Measurements from ENCODE around the gene FLRT2.

Gene FLRT2

GRCh38 chr14:85675957-85676356, 146.0 kb downstream of the FLRT2 start:
- H3K4me3 ChIP-seq (ENCODE audit: low read depth, low read length), result no peak overlapping the region

GRCh38 chr14:85686908-85687307, 157.0 kb downstream of the FLRT2 start:
- TF ChIP-seq, protein P1, sequence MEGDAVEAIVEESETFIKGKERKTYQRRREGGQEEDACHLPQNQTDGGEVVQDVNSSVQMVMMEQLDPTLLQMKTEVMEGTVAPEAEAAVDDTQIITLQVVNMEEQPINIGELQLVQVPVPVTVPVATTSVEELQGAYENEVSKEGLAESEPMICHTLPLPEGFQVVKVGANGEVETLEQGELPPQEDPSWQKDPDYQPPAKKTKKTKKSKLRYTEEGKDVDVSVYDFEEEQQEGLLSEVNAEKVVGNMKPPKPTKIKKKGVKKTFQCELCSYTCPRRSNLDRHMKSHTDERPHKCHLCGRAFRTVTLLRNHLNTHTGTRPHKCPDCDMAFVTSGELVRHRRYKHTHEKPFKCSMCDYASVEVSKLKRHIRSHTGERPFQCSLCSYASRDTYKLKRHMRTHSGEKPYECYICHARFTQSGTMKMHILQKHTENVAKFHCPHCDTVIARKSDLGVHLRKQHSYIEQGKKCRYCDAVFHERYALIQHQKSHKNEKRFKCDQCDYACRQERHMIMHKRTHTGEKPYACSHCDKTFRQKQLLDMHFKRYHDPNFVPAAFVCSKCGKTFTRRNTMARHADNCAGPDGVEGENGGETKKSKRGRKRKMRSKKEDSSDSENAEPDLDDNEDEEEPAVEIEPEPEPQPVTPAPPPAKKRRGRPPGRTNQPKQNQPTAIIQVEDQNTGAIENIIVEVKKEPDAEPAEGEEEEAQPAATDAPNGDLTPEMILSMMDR (IDR thresholded peaks at IDR 0.05; ENCODE audit: low read depth, low read length), result no peak
- no peak overlapping the region for H3K4me3 ChIP-seq (ENCODE audit: low read depth, low read length)

More at GRCh38 chr14:85675957-85676356, 146.0 kb downstream of the FLRT2 start:
- TF ChIP-seq, protein P1 (IDR thresholded peaks at IDR 0.05; ENCODE audit: low read depth, low read length), result no peak

GRCh38 chr14:85687456-85687855, 157.5 kb downstream of the FLRT2 start:
- TF ChIP-seq, protein P1 (IDR thresholded peaks at IDR 0.05; ENCODE audit: low read depth, low read length), result no peak
- H3K4me3 ChIP-seq (ENCODE audit: low read depth, low read length), result no peak overlapping the region

DNA sequence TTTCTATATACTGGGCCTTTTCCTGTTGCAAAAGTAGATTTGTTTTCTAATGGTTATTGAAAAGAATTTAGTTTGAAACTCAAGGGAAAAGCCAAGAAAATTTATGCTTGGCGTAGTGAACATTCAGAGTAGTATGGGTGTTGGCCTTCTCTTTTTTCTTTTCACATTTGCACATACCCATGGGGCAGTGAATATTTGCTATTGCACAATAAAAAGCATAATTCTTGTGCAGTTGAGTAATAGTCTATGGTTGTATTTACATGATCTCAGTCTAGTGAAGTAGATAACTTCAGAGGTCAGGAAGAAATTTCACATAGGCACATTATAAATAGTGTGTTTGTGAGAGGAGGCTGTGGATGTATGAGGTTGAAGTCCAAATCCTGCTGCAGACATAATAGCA, 158.1 kb downstream of the FLRT2 start:
- TF ChIP-seq, protein P1 (IDR thresholded peaks at IDR 0.05; ENCODE audit: low read depth, low read length), result no peak
- H3K4me3 ChIP-seq (ENCODE audit: low read depth, low read length), result no peak overlapping the region

DNA sequence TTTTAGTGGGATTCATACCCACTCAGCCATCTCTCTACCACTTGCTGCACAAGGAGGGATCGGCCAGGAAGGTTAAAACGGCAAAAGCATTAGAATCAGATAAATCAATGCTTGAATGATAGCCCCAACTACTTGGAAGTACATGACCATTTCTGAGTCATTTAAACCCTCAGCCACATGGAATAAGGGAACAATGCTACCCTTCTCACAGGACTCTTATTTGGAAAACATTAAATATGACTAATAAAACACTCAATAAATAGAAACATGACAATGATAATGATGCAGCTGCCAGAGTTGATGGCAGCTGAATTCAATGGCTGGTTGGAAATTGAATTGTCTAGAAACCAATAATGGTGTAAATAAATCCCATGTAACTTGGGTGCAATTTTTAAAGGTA, 165.4 kb downstream of the FLRT2 start:
- H3K4me3 ChIP-seq (ENCODE audit: low read depth, low read length), result no peak overlapping the region
- TF ChIP-seq, protein P1 (IDR thresholded peaks at IDR 0.05; ENCODE audit: low read depth, low read length), result no peak

GRCh38 chr14:85701116-85701515, 171.2 kb downstream of the FLRT2 start:
- TF ChIP-seq, protein P1 (IDR thresholded peaks at IDR 0.05; ENCODE audit: low read depth, low read length), result no peak
- H3K4me3 ChIP-seq (ENCODE audit: low read depth, low read length), result no peak overlapping the region

DNA sequence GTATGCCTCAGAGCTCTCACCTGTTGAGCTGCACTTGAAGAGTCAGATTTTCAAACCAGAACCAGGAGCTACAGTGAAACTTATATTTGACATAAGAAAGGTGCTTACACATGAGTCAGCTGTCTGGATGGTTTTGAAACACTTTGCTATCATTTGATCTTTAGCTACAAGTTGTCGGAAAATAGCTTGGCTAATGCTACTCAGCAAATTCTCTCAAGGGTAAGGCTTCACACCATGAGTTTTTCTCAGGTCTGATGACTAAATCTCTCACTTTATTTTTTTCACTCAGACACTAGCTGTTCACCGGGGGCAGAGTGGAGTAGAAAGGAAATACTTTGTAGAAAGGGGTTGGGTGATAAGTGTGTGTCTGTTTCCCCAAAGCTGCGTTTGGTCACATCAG, 171.8 kb downstream of the FLRT2 start:
- TF ChIP-seq, protein P1 (IDR thresholded peaks at IDR 0.05; ENCODE audit: low read depth, low read length), result no peak
- no peak overlapping the region for H3K4me3 ChIP-seq (ENCODE audit: low read depth, low read length)
